Sigmoid colon (tissue), 3 donors: ENCODE results near the gene FAM83B.

Source experiments
- CTCF ChIP-seq, 4 experiments: fragments of 450-650 bp in 3 of 4; fragments of 200-600 bp in 1 of 4; IDR thresholded peaks; one replicate each; pipeline ENCODE4 v1.5.1; 2016 to 2019; ENCODE audit warnings: antibody characterized with exemption in 4 of 4, mild to moderate bottlenecking in 3 of 4, moderate library complexity in 2 of 4
- POLR2A ChIP-seq, 2 donors: fragments of 450-650 bp; IDR thresholded peaks; one replicate each; pipeline ENCODE4 v1.6.1; 2016; ENCODE audit warnings: antibody characterized with exemption in 2 of 2, mild to moderate bottlenecking in 2 of 2, moderate library complexity in 2 of 2

- TF ChIP-seq POLR2A (IDR thresholded peaks at IDR 0.05), result no peak
- no peak for TF ChIP-seq CTCF (IDR thresholded peaks at IDR 0.05)
Observed at GRCh38 chr6:54850114-54850513, 3.5 kb downstream of the FAM83B start.
